Esophagus squamous epithelium (tissue), 4 donors: Measurements from ENCODE around the gene LIPC.

ENCODE experiments used
- CTCF ChIP-seq, 6 experiments: fragments of 450-650 bp in 4 of 6; fragments of 200-600 bp in 2 of 6; sonication (generic) in 2 of 6; IDR thresholded peaks; one replicate each; pipeline ENCODE4 v1.5.1; 2016 to 2019; ENCODE audit warnings: antibody characterized with exemption in 6 of 6, mild to moderate bottlenecking in 4 of 6, moderate library complexity in 4 of 6
- POLR2A ChIP-seq, 4 donors: fragments of 450-650 bp; IDR thresholded peaks; one replicate each; pipeline ENCODE4 v1.6.1; 2017; ENCODE audit warnings: antibody characterized with exemption in 4 of 4, mild to moderate bottlenecking in 4 of 4, moderate library complexity in 3 of 4

DNA sequence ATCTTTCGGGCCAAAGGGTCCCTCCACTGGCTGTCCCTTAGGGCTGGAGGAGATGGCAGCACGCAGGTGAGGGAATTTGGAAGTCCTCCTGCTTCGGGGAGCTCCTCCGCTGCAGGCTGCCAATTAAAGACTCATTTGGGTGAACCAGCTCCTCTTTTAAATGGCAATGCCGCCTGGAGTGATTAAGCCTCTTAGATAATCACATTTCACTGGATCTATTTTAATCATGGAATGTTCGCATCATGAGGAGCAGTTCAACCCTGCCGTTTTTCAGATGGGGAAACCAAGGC lies 117.9 kb downstream of the LIPC start:
- TF ChIP-seq CTCF (IDR thresholded peaks at IDR 0.05), result no peak
- TF ChIP-seq POLR2A (IDR thresholded peaks at IDR 0.05), result no peak
